ENCODE results near the gene LGALS9.
"Not testable (repeated sequence)": the region's sequence is repeated elsewhere in the genome, so short reads cannot be mapped to it uniquely, and the experiment has no call there.

The LGALS9 gene

GRCh38 chr17:27690882-27691281 lies 59.9 kb downstream of the LGALS9 start:
- DNase-seq (ENCODE audit: low read depth) = no peak

GRCh38 chr17:27695254-27695814 lies 64.3 kb downstream of the LGALS9 start:
- DNase-seq (ENCODE audit: low read depth) = not testable (repeated sequence)
